HEK293 (cell line): Measurements from ENCODE around the gene HMOX1.

Source experiments
- BCL11A ChIP-seq: fragments of 450-650 bp; formaldehyde crosslinking; IDR thresholded peaks from 2 replicates; pipeline ENCODE4 v1.5.1; 2016; ENCODE audit warnings: low read depth, missing biosample characterization, missing genetic modification characterization
- EGR2 ChIP-seq: fragments of 450-650 bp; formaldehyde crosslinking; IDR thresholded peaks from 2 replicates; pipeline ENCODE4 v1.5.1; 2016; ENCODE audit warnings: low read depth, missing biosample characterization, missing genetic modification characterization
- GFI1B ChIP-seq: fragments of 450-650 bp; formaldehyde crosslinking; IDR thresholded peaks from 2 replicates; pipeline ENCODE4 v1.5.1; 2016; ENCODE audit warnings: missing biosample characterization, missing genetic modification characterization
- IKZF3 ChIP-seq: fragments of 450-650 bp; IDR thresholded peaks from 2 replicates; pipeline ENCODE4 v1.5.0; 2018; ENCODE audit warnings: missing biosample characterization, mild to moderate bottlenecking, missing genetic modification characterization, moderate library complexity
- KLF10 ChIP-seq: fragments of 450-650 bp; IDR thresholded peaks from 2 replicates; pipeline ENCODE4 v1.5.1; 2018; ENCODE audit warnings: missing biosample characterization, mild to moderate bottlenecking, missing genetic modification characterization
- OVOL3 ChIP-seq: fragments of 450-650 bp; formaldehyde crosslinking; IDR thresholded peaks from 2 replicates; pipeline ENCODE4 v1.5.1; 2016; ENCODE audit warnings: missing biosample characterization, missing genetic modification characterization
- SP7 ChIP-seq: fragments of 450-650 bp; formaldehyde crosslinking; IDR thresholded peaks from 2 replicates; pipeline ENCODE4 v1.5.1; 2016; ENCODE audit warnings: missing biosample characterization, missing genetic modification characterization
- TCF7L2 ChIP-seq: IDR thresholded peaks from 2 replicates; pipeline ENCODE4 v1.6.1; 2011; ENCODE audit warnings: low read depth, mild to moderate bottlenecking, inconsistent platforms, low read length, moderate library complexity, borderline replicate concordance
- TRIM28 ChIP-seq: IDR thresholded peaks from 2 replicates; pipeline ENCODE4 v1.6.1; 2011; ENCODE audit warnings: low read length, control low read depth, borderline replicate concordance
- ZBTB21 ChIP-seq: fragments of 450-650 bp; formaldehyde crosslinking; IDR thresholded peaks from 2 replicates; pipeline ENCODE4 v1.5.1; 2017; ENCODE audit warnings: missing biosample characterization, missing genetic modification characterization
- ZBTB26 ChIP-seq: fragments of 450-650 bp; formaldehyde crosslinking; optimal IDR thresholded peaks from 2 replicates; pipeline ENCODE3; 2016; ENCODE audit warnings: missing biosample characterization, mild to moderate bottlenecking, missing genetic modification characterization
- ZBTB48 ChIP-seq: fragments of 450-650 bp; formaldehyde crosslinking; IDR thresholded peaks from 2 replicates; pipeline ENCODE4 v1.5.1; 2016; ENCODE audit warnings: missing biosample characterization, missing genetic modification characterization
- ZBTB8A ChIP-seq: fragments of 450-650 bp; formaldehyde crosslinking; IDR thresholded peaks from 2 replicates; pipeline ENCODE4 v1.5.1; 2016; ENCODE audit warnings: missing biosample characterization, missing genetic modification characterization
- ZIC2 ChIP-seq: fragments of 450-650 bp; formaldehyde crosslinking; IDR thresholded peaks from 2 replicates; pipeline ENCODE4 v1.5.1; 2016; ENCODE audit warnings: missing biosample characterization, missing genetic modification characterization
- ZNF169 ChIP-seq: fragments of 450-650 bp; formaldehyde crosslinking; IDR thresholded peaks from 2 replicates; pipeline ENCODE4 v1.5.1; 2016; ENCODE audit warnings: missing biosample characterization, missing genetic modification characterization
- ZNF184 ChIP-seq: fragments of 450-650 bp; IDR thresholded peaks from 2 replicates; pipeline ENCODE4 v1.5.1; 2018; ENCODE audit warnings: missing biosample characterization, mild to moderate bottlenecking, missing genetic modification characterization
- ZNF221 ChIP-seq: fragments of 450-650 bp; formaldehyde crosslinking; IDR thresholded peaks from 2 replicates; pipeline ENCODE4 v1.5.1; 2017; ENCODE audit warnings: missing biosample characterization, missing genetic modification characterization, borderline replicate concordance
- ZNF223 ChIP-seq: fragments of 450-650 bp; formaldehyde crosslinking; IDR thresholded peaks from 2 replicates; pipeline ENCODE4 v1.5.1; 2016; ENCODE audit warnings: missing biosample characterization, missing genetic modification characterization
- ZNF341 ChIP-seq: fragments of 450-650 bp; formaldehyde crosslinking; IDR thresholded peaks from 2 replicates; pipeline ENCODE4; 2016; ENCODE audit warnings: low read depth, missing biosample characterization, missing genetic modification characterization
- ZNF391 ChIP-seq: fragments of 450-650 bp; formaldehyde crosslinking; IDR thresholded peaks from 2 replicates; pipeline ENCODE4 v1.5.1; 2016; ENCODE audit warnings: low read depth, missing biosample characterization, missing genetic modification characterization, borderline replicate concordance
- ZNF580 ChIP-seq: fragments of 450-650 bp; formaldehyde crosslinking; IDR thresholded peaks from 2 replicates; pipeline ENCODE4 v1.5.1; 2016; ENCODE audit warnings: missing biosample characterization, missing genetic modification characterization
- ZNF670 ChIP-seq: fragments of 450-650 bp; formaldehyde crosslinking; IDR thresholded peaks from 2 replicates; pipeline ENCODE4 v1.5.1; 2016; ENCODE audit warnings: missing biosample characterization, missing genetic modification characterization, low read depth
- ZNF704 ChIP-seq: fragments of 450-650 bp; formaldehyde crosslinking; IDR thresholded peaks from 2 replicates; pipeline ENCODE4 v1.5.1; 2016; ENCODE audit warnings: missing biosample characterization, missing genetic modification characterization
- ZNF707 ChIP-seq: fragments of 450-650 bp; formaldehyde crosslinking; IDR thresholded peaks from 2 replicates; pipeline ENCODE4 v1.5.1; 2016; ENCODE audit warnings: missing biosample characterization, missing genetic modification characterization
- ZNF843 ChIP-seq: fragments of 450-650 bp; formaldehyde crosslinking; IDR thresholded peaks from 2 replicates; pipeline ENCODE4 v1.5.1; 2016; ENCODE audit warnings: missing biosample characterization, missing genetic modification characterization
- ZSCAN5A ChIP-seq: fragments of 450-650 bp; formaldehyde crosslinking; IDR thresholded peaks from 2 replicates; pipeline ENCODE4 v1.5.1; 2016; ENCODE audit warnings: missing biosample characterization, missing genetic modification characterization
- TF ChIP-seq, protein P1 (sequence below): fragments of 450-650 bp; IDR thresholded peaks from 2 replicates; pipeline ENCODE4 v1.5.1; 2018; ENCODE audit warnings: missing biosample characterization, mild to moderate bottlenecking, missing genetic modification characterization
- TF ChIP-seq, protein P2 (sequence below): fragments of 450-650 bp; formaldehyde crosslinking; IDR thresholded peaks from 2 replicates; pipeline ENCODE4 v1.5.1; 2017; ENCODE audit warnings: missing biosample characterization, missing genetic modification characterization
- TF ChIP-seq, protein P3 (sequence below): fragments of 450-650 bp; formaldehyde crosslinking; IDR thresholded peaks from 2 replicates; pipeline ENCODE4 v1.5.1; 2016; ENCODE audit warnings: missing biosample characterization, missing genetic modification characterization

The HMOX1 gene

DNA sequence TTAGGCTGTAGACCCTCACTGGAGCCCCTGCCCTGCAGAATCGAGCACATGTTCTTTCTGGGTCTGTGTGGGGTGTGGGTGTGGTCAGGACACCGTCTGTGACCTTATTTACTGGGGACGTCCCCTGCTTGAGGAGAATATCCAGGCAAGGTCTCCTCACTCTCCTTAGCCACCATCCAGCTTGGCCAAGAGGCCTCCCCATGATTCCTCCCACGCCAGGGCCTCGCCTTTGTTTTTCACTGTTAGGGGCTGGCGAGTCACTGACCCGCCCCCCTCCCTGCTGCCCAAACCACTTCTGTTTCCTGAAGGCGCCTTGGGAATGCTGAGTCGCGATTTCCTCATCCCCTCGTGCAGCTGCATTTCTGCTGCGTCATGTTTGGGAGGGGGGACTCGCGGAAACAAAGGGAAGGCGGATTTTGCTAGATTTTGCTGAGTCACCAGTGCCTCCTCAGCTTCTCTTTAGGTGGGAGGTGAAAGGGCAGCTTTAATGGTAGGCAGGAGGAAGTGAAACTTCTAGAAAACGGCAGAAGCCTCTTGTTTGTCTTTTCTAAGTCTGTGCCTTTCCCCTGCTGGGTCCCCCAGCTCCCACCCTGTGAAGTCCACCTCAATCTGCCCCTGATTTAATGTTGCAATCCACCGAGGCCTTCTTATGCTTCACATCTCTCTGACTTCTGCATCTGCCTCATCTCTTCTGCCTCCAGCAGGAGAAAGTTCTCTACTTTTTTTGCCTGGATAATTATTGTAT, 4.0 kb upstream of the HMOX1 start (continued):
- TF ChIP-seq ZBTB8A (tag by site-specific recombination) (peak; percentile 85), ZNF707 (tag by site-specific recombination) (no peak), ZNF341 (tag by site-specific recombination) (peak; percentile 16; the same call in 1 of the 2 replicates), ZNF704 (tag by site-specific recombination) (no peak), ZIC2 (tag by site-specific recombination) (peak; percentile 78), ZBTB21 (tag by site-specific recombination) (peak; percentile 63), GFI1B (tag by site-specific recombination) (0 out of 2 replicates have a peak, but pooled peaks have one; percentile 28), ZNF169 (tag by site-specific recombination) (no peak), ZSCAN5A (peak; percentile 68; the same call in 1 of the 2 replicates), ZBTB48 (0 out of 2 replicates have a peak, but pooled peaks have one; percentile 47), SP7 (tag by site-specific recombination) (peak; percentile 86), ZNF391 (0 out of 2 replicates have a peak, but pooled peaks have one; percentile 39), BCL11A (tag by site-specific recombination) (peak; percentile 79; the same call in 1 of the 2 replicates), TRIM28 (peak; percentile 72; the same call in 1 of the 2 replicates), EGR2 (peak; percentile 73), ZNF184 (tag by site-specific recombination) (peak; percentile 83; the same call in 1 of the 2 replicates), ZNF223 (tag by site-specific recombination) (no peak), ZNF843 (tag by site-specific recombination) (no peak), TCF7L2 (no peak), IKZF3 (0 out of 2 replicates have a peak, but pooled peaks have one; percentile 33), ZNF221 (no peak), ZNF670 (tag by site-specific recombination) (no peak), ZBTB26 (tag by site-specific recombination) (peak; percentile 21), KLF10 (peak; percentile 78), ZNF580 (tag by site-specific recombination) (no peak), OVOL3 (tag by site-specific recombination) (0 out of 2 replicates have a peak, but pooled peaks have one; percentile 48)
- TF ChIP-seq, protein P1, sequence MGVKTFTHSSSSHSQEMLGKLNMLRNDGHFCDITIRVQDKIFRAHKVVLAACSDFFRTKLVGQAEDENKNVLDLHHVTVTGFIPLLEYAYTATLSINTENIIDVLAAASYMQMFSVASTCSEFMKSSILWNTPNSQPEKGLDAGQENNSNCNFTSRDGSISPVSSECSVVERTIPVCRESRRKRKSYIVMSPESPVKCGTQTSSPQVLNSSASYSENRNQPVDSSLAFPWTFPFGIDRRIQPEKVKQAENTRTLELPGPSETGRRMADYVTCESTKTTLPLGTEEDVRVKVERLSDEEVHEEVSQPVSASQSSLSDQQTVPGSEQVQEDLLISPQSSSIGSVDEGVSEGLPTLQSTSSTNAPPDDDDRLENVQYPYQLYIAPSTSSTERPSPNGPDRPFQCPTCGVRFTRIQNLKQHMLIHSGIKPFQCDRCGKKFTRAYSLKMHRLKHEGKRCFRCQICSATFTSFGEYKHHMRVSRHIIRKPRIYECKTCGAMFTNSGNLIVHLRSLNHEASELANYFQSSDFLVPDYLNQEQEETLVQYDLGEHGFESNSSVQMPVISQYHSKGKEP: peak; percentile 51; the same call in 1 of the 2 replicates
- TF ChIP-seq, protein P2, sequence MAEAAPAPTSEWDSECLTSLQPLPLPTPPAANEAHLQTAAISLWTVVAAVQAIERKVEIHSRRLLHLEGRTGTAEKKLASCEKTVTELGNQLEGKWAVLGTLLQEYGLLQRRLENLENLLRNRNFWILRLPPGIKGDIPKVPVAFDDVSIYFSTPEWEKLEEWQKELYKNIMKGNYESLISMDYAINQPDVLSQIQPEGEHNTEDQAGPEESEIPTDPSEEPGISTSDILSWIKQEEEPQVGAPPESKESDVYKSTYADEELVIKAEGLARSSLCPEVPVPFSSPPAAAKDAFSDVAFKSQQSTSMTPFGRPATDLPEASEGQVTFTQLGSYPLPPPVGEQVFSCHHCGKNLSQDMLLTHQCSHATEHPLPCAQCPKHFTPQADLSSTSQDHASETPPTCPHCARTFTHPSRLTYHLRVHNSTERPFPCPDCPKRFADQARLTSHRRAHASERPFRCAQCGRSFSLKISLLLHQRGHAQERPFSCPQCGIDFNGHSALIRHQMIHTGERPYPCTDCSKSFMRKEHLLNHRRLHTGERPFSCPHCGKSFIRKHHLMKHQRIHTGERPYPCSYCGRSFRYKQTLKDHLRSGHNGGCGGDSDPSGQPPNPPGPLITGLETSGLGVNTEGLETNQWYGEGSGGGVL: peak; percentile 38; the same call in 1 of the 2 replicates
- TF ChIP-seq, protein P3, sequence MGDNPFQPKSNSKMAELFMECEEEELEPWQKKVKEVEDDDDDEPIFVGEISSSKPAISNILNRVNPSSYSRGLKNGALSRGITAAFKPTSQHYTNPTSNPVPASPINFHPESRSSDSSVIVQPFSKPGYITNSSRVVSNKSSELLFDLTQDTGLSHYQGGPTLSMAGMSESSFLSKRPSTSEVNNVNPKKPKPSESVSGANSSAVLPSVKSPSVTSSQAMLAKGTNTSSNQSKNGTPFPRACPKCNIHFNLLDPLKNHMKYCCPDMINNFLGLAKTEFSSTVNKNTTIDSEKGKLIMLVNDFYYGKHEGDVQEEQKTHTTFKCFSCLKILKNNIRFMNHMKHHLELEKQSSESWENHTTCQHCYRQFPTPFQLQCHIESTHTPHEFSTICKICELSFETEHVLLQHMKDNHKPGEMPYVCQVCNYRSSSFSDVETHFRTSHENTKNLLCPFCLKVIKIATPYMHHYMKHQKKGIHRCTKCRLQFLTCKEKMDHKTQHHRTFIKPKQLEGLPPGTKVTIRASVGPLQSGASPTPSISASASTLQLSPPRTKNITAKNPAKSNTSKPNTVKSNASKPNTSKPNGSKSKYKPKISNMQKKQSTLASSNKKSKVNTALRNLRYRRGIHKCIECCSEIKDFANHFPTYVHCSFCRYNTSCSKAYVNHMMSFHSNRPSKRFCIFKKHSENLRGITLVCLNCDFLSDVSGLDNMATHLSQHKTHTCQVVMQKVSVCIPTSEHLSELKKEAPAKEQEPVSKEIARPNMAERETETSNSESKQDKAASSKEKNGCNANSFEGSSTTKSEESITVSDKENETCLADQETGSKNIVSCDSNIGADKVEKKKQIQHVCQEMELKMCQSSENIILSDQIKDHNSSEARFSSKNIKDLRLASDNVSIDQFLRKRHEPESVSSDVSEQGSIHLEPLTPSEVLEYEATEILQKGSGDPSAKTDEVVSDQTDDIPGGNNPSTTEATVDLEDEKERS (tag by site-specific recombination): 0 out of 2 replicates have a peak, but pooled peaks have one; percentile 42
